Naive thymus-derived CD4-positive, alpha-beta T cell (primary cell): Measurements from ENCODE around the gene PTX4. TPM values are rescaled to one million over a fixed set of nuclear protein-coding genes. Genes with fewer than 3 reads are reported as not detected.

Experiments used
- ATAC-seq: fragments of 150-1000 bp; cut with Tn5 transposase; 2 replicates; pipeline ENCODE4 v1.10.0; 2021; ENCODE audit warnings: mild to moderate bottlenecking, moderate library complexity
- CTCF ChIA-PET: fragments of 350-600 bp; sonication (Branson Sonifier 250); formaldehyde crosslinking; loops from one replicate; lab custom pipeline; 2021; ENCODE audit warnings: antibody characterized with exemption; lab: Charles Lee
- POLR2A ChIA-PET: fragments of 350-600 bp; sonication (Branson Sonifier 250); formaldehyde crosslinking; loops from one replicate; lab custom pipeline; 2021; ENCODE audit warnings: antibody characterized with exemption, inconsistent platforms; lab: Charles Lee
- DNase-seq, 9 donors: peaks; one replicate each; pipeline versions ENCODE4 v3.0.0 to v3.0.0-alpha.2; 2020 to 2022; ENCODE audit warnings: mixed read lengths in 1 of 9
- H3K27ac ChIP-seq: one replicate; pipeline ENCODE4 v1.7.0; 2013; ENCODE audit warnings: mild to moderate bottlenecking, low read depth, low read length, moderate library complexity
- H3K27me3 ChIP-seq, 2 donors: one replicate each; pipeline ENCODE4 v1.7.0; 2013; ENCODE audit warnings: low read length in 2 of 2, mild to moderate bottlenecking in 2 of 2, moderate library complexity in 2 of 2; ENCODE audit not compliant: control insufficient read depth in 2 of 2, insufficient read depth in 2 of 2
- H3K36me3 ChIP-seq, 3 experiments: 1 replicate in 2 of 3; 2 replicates in 1 of 3; pipeline ENCODE4 v1.7.0; 2013; ENCODE audit warnings: low read length in 3 of 3, mild to moderate bottlenecking in 3 of 3, moderate library complexity in 1 of 3; ENCODE audit not compliant: insufficient read depth in 3 of 3, control insufficient read depth in 2 of 3
- H3K4me1 ChIP-seq, 2 donors: one replicate each; pipeline ENCODE4 v1.7.0; 2013; ENCODE audit warnings: low read length in 2 of 2, mild to moderate bottlenecking in 2 of 2, moderate library complexity in 1 of 2; ENCODE audit not compliant: control insufficient read depth in 2 of 2, insufficient read depth in 2 of 2
- H3K4me3 ChIP-seq: 2 replicates; pipeline ENCODE4 v1.7.0; 2013; ENCODE audit warnings: mild to moderate bottlenecking, low read length
- H3K9me3 ChIP-seq, 3 experiments: 1 replicate in 2 of 3; 2 replicates in 1 of 3; pipeline ENCODE4 v1.7.0; 2013; ENCODE audit warnings: low read length in 3 of 3; ENCODE audit not compliant: control insufficient read depth in 2 of 3
- H3K27ac Mint-ChIP-seq, 9 donors: one replicate each; pipeline ENCODE4 v1.8.0; 2020 to 2022; ENCODE audit warnings: mixed read lengths in 9 of 9, mild to moderate bottlenecking in 8 of 9, moderate library complexity in 5 of 9, inconsistent platforms in 2 of 9
- H3K27me3 Mint-ChIP-seq, 5 donors: one replicate each; pipeline ENCODE4 v1.8.0; 2021 to 2022; ENCODE audit warnings: mixed read lengths in 5 of 5, mild to moderate bottlenecking in 1 of 5
- H3K36me3 Mint-ChIP-seq, 5 donors: one replicate each; pipeline ENCODE4 v1.8.0; 2020 to 2022; ENCODE audit warnings: mixed read lengths in 5 of 5, mild to moderate bottlenecking in 3 of 5, inconsistent platforms in 1 of 5
- H3K4me1 Mint-ChIP-seq, 7 donors: one replicate each; pipeline ENCODE4 v1.8.0; 2020 to 2022; ENCODE audit warnings: mixed read lengths in 7 of 7, mild to moderate bottlenecking in 3 of 7, inconsistent platforms in 1 of 7
- H3K4me3 Mint-ChIP-seq, 10 donors: one replicate each; pipeline ENCODE4 v1.8.0; 2020 to 2022; ENCODE audit warnings: mild to moderate bottlenecking in 10 of 10, mixed read lengths in 10 of 10, moderate library complexity in 6 of 10, inconsistent platforms in 2 of 10
- H3K9me3 Mint-ChIP-seq, 11 donors: one replicate each; pipeline ENCODE4 v1.8.0; 2020 to 2022; ENCODE audit warnings: mixed read lengths in 11 of 11, mild to moderate bottlenecking in 4 of 11, inconsistent platforms in 1 of 11, moderate library complexity in 1 of 11
- intact Hi-C, 2 donors: fragments of 100-400 bp; cut with micrococcal nuclease; formaldehyde crosslinking; loops; one replicate each; pipeline ENCODE4 v1.15.1; 2023
- polyA plus RNA-seq, 2 donors: library from polyadenylated mRNA; unstranded; fragments of 300-500 nt; fragmentation: Illumina TruSeq; gene quantifications; one replicate each; pipeline ENCODE4 v1.2.3, GENCODE V29; 2021
- total RNA-seq, 6 experiments: library from RNA in 5 of 6; stranded (reverse) in 5 of 6; gene quantifications; 1 replicate in 5 of 6; 2 replicates in 1 of 6; pipeline ENCODE4 v1.2.3 and lab custom pipeline; 2021 to 2026

PTX4 gene
- total and polyA plus RNA-seq, 7 experiments from 2014 or later: 0.24 to 0.64 TPM; not detected in 5

GRCh38 chr16:1439058-1439698, 49.6 kb downstream of the PTX4 start:
- Histone ChIP-seq H3K9me3 (no peaks in the 10 kb centered on the region), H3K4me3 (no peak overlapping the region), H3K4me1 (no peaks in the 10 kb centered on the region), H3K27me3 (no peaks in the 10 kb centered on the region), H3K27ac (no peak overlapping the region), H3K36me3 (peaks cover 0 to 6% (median 0%) of the 10 kb centered on the region in 3 experiments)
- Mint-ChIP-seq H3K36me3 (no peaks in the 10 kb centered on the region), H3K9me3 (no peaks in the 10 kb centered on the region), H3K4me1 (no peaks in the 10 kb centered on the region), H3K4me3 (no peak overlapping the region), H3K27me3 (no peaks in the 10 kb centered on the region), H3K27ac (no peak overlapping the region)
- ATAC-seq (no peak), DNase-seq (no peak)
- ChIA-PET POLR2A (no interaction called here), CTCF (interaction anchor here (0.7 kb wide), 1 partner anchor 422 kb away, joined by 5 read pairs; no protein-coding TSS in a partner anchor)
- intact Hi-C loops: no loop called here

- H3K4me1 Mint-ChIP-seq: no peaks in the 10 kb centered on the region
- POLR2A ChIA-PET: interaction anchor here (1.0 kb wide), 1 partner anchor 13 kb away, joined by 3 read pairs; no protein-coding TSS in a partner anchor
These were observed 50.3 kb downstream of the PTX4 start for GRCh38 chr16:1438229-1439057.

GRCh38 chr16:1437606-1438005, 51.1 kb downstream of the PTX4 start:
- ChIA-PET CTCF (no interaction called here), POLR2A (interaction anchor here (1.0 kb wide), 1 partner anchor 12 kb away, joined by 3 read pairs; no protein-coding TSS in a partner anchor)
- no peaks in the 10 kb centered on the region for H3K27me3 ChIP-seq
- no peak overlapping the region for H3K27ac ChIP-seq
- H3K36me3 ChIP-seq: peaks cover 0 to 6% (median 0%) of the 10 kb centered on the region in 3 experiments
- no peaks in the 10 kb centered on the region for H3K9me3 ChIP-seq
- H3K9me3 Mint-ChIP-seq: no peaks in the 10 kb centered on the region
- intact Hi-C loops: no loop called here
- no peaks in the 10 kb centered on the region for H3K4me1 Mint-ChIP-seq
- no peaks in the 10 kb centered on the region for H3K36me3 Mint-ChIP-seq
- H3K4me3 ChIP-seq: no peak overlapping the region
- DNase-seq (no peak), ATAC-seq (no peak)
- no peak overlapping the region for H3K4me3 Mint-ChIP-seq
- no peak overlapping the region for H3K27ac Mint-ChIP-seq
- H3K4me1 ChIP-seq: no peaks in the 10 kb centered on the region
- no peaks in the 10 kb centered on the region for H3K27me3 Mint-ChIP-seq

More at GRCh38 chr16:1438229-1439057, 50.3 kb downstream of the PTX4 start:
- H3K27me3 ChIP-seq: no peaks in the 10 kb centered on the region
- ATAC-seq (peak; percentile 6), DNase-seq (no peak)
- Mint-ChIP-seq H3K27me3 (no peaks in the 10 kb centered on the region), H3K27ac (no peak overlapping the region), H3K9me3 (no peaks in the 10 kb centered on the region), H3K4me3 (no peak overlapping the region), H3K36me3 (no peaks in the 10 kb centered on the region)
- H3K36me3 ChIP-seq: peaks cover 0 to 6% (median 0%) of the 10 kb centered on the region in 3 experiments
- no peaks in the 10 kb centered on the region for H3K4me1 ChIP-seq
- no peak overlapping the region for H3K27ac ChIP-seq
- H3K4me3 ChIP-seq: no peak overlapping the region
- intact Hi-C loops: no loop called here
- CTCF ChIA-PET: no interaction called here
- H3K9me3 ChIP-seq: no peaks in the 10 kb centered on the region

- POLR2A ChIA-PET: no interaction called here
- Mint-ChIP-seq H3K27me3 (peaks cover 0 to 2% (median 0%) of the 10 kb centered on the region in 5 donors), H3K27ac (no peak overlapping the region), H3K4me1 (peaks cover 0 to 3% (median 0%) of the 10 kb centered on the region in 7 donors), H3K36me3 (no peaks in the 10 kb centered on the region), H3K9me3 (no peaks in the 10 kb centered on the region), H3K4me3 (no peak overlapping the region)
- CTCF ChIA-PET: no interaction called here
- H3K4me3 ChIP-seq: no peak overlapping the region
- no peaks in the 10 kb centered on the region for H3K9me3 ChIP-seq
- peaks cover 0 to 6% (median 0%) of the 10 kb centered on the region in 3 experiments for H3K36me3 ChIP-seq
- intact Hi-C loops: no loop called here
- ATAC-seq: no peak
- H3K4me1 ChIP-seq: no peaks in the 10 kb centered on the region
- H3K27ac ChIP-seq: no peak overlapping the region
- H3K27me3 ChIP-seq: no peaks in the 10 kb centered on the region
- DNase-seq: no peak
These were observed 51.9 kb downstream of the PTX4 start for GRCh38 chr16:1436731-1437355.

GRCh38 chr16:1435921-1436697, 52.6 kb downstream of the PTX4 start:
- Mint-ChIP-seq H3K27me3 (peaks cover 0 to 2% (median 0%) of the 10 kb centered on the region in 5 donors), H3K27ac (no peak overlapping the region), H3K36me3 (no peaks in the 10 kb centered on the region), H3K4me3 (no peak overlapping the region), H3K4me1 (peaks cover 0 to 3% (median 0%) of the 10 kb centered on the region in 7 donors), H3K9me3 (no peaks in the 10 kb centered on the region)
- ChIA-PET POLR2A (no interaction called here), CTCF (interaction anchor here (0.6 kb wide), 1 partner anchor 799 kb away, joined by 3 read pairs; no protein-coding TSS in a partner anchor)
- H3K27me3 ChIP-seq: no peaks in the 10 kb centered on the region
- intact Hi-C loops: no loop called here
- H3K4me3 ChIP-seq: no peak overlapping the region
- no peaks in the 10 kb centered on the region for H3K9me3 ChIP-seq
- DNase-seq: no peak
- H3K36me3 ChIP-seq: peaks cover 0 to 6% (median 0%) of the 10 kb centered on the region in 3 experiments
- H3K4me1 ChIP-seq: no peaks in the 10 kb centered on the region
- no peak for ATAC-seq
- no peak overlapping the region for H3K27ac ChIP-seq
